GM23248 (cell line): ENCODE data around the gene HDHD3.

ENCODE experiments used
- EZH2 ChIP-seq: fragments of 200-600 bp; sonication (generic); IDR thresholded peaks from 2 replicates; pipeline ENCODE4 v1.6.1; 2018; ENCODE audit warnings: antibody characterized with exemption, mild to moderate bottlenecking; ENCODE audit not compliant: insufficient read depth, poor library complexity, severe bottlenecking
- EZH2phosphoT487 ChIP-seq: fragments of 200-600 bp; sonication (generic); IDR thresholded peaks from 2 replicates; pipeline ENCODE4 v1.6.1; 2018; ENCODE audit warnings: antibody characterized with exemption, moderate library complexity, mild to moderate bottlenecking, low read depth; ENCODE audit not compliant: insufficient read depth

- no peak for TF ChIP-seq EZH2phosphoT487
- TF ChIP-seq EZH2, result no peak
Measured at GRCh38 chr9:113368982-113369854, 7.6 kb downstream of the HDHD3 start.
